Tongue (tissue), 1 donor: ENCODE measurements around the gene RTL5. TPM values are rescaled to one million over a fixed set of nuclear protein-coding genes. Genes with fewer than 3 reads are reported as not detected.

Experiments used
- total RNA-seq: library from RNA; depleted of rRNA; stranded (reverse); fragments of >200 nt; gene quantifications from one replicate; pipeline ENCODE4 v1.2.3, GENCODE V29; 2014

The RTL5 gene
- total RNA-seq, 1 donor from 2014 or later, result 7.3 TPM

Other genes starting within 250 kb of the RTL5 start
- 10.2 TPM for gene NHSL2, start 221.1 kb downstream of the RTL5 start, total RNA-seq
- gene PIN4, start 49.8 kb upstream of the RTL5 start, total RNA-seq, result 7.2 TPM
- gene ERCC6L, start 107.1 kb upstream of the RTL5 start, total RNA-seq, result 4.0 TPM
- gene RPS4X, start 145.3 kb upstream of the RTL5 start, total RNA-seq, result 998 TPM
- 4.6 TPM for gene CITED1, start 174.0 kb upstream of the RTL5 start, total RNA-seq